Middle frontal gyrus (tissue), 1 donor: ENCODE data around the gene CCDC117.
"Not testable (repeated sequence)": the region's sequence is repeated elsewhere in the genome, so short reads cannot be mapped to it uniquely, and the experiment has no call there.

Experiments used
- DNase-seq: peaks from one replicate; pipeline ENCODE4 v3.0.0-alpha.2; 2015; ENCODE audit warnings: low spot score; ENCODE audit errors: extremely low spot score

CCDC117 gene

GRCh38 chr22:28801845-28802594 is 29.5 kb downstream of the CCDC117 start:
- no peak for DNase-seq

- DNase-seq = no peak
These were observed 30.2 kb downstream of the CCDC117 start for GRCh38 chr22:28802595-28803123.

GRCh38 chr22:28805426-28805825 is 32.9 kb downstream of the CCDC117 start:
- DNase-seq = not testable (repeated sequence)

- no peak for DNase-seq
These were observed 36.3 kb downstream of the CCDC117 start for GRCh38 chr22:28808716-28809355.

GRCh38 chr22:28810821-28811491 is 38.5 kb downstream of the CCDC117 start:
- no peak for DNase-seq

- no peak for DNase-seq
These were observed 40.0 kb downstream of the CCDC117 start for GRCh38 chr22:28812516-28812915.

- DNase-seq = no peak
These were observed 41.5 kb downstream of the CCDC117 start for GRCh38 chr22:28813772-28814518.

GRCh38 chr22:28815111-28815510 is 42.6 kb downstream of the CCDC117 start:
- DNase-seq = no peak

GRCh38 chr22:28815729-28816128 is 43.2 kb downstream of the CCDC117 start:
- no peak for DNase-seq

GRCh38 chr22:28817064-28817463 is 44.6 kb downstream of the CCDC117 start:
- no peak for DNase-seq

- no peak for DNase-seq
These were observed 45.7 kb downstream of the CCDC117 start for GRCh38 chr22:28817919-28818859.

- no peak for DNase-seq
These were observed 47.0 kb downstream of the CCDC117 start for GRCh38 chr22:28819253-28820096.

- DNase-seq = no peak
These were observed 48.4 kb downstream of the CCDC117 start for GRCh38 chr22:28820885-28821284.

- DNase-seq = no peak
These were observed 49.0 kb downstream of the CCDC117 start for GRCh38 chr22:28821452-28821851.

- no peak for DNase-seq
These were observed 50.5 kb downstream of the CCDC117 start for GRCh38 chr22:28822930-28823551.

- DNase-seq = not testable (repeated sequence)
These were observed 52.0 kb downstream of the CCDC117 start for GRCh38 chr22:28824455-28824854.

- DNase-seq = not testable (repeated sequence)
These were observed 53.9 kb downstream of the CCDC117 start for GRCh38 chr22:28826430-28826829.

GRCh38 chr22:28826921-28827320 is 54.4 kb downstream of the CCDC117 start:
- no peak for DNase-seq
